Right lobe of liver (tissue), 6 donors: Measurements from ENCODE around the gene PITPNM3. TPM values are rescaled to one million over a fixed set of nuclear protein-coding genes. Genes with fewer than 3 reads are reported as not detected.

Experiments used
- ATAC-seq, 4 donors: fragments of 200-7000 bp; cut with Tn5 transposase; one replicate each; pipeline ENCODE4 v1.9.1; 2020; ENCODE audit warnings: mild to moderate bottlenecking in 4 of 4, moderate library complexity in 4 of 4
- DNase-seq, 3 donors: peaks; one replicate each; pipeline ENCODE4 v3.0.0-alpha.2; 2020
- H3K27ac ChIP-seq, 3 donors: fragments of 200-600 bp; one replicate each; pipeline ENCODE4 v1.8.0; 2022
- H3K27me3 ChIP-seq, 2 donors: fragments of 200-600 bp; one replicate each; pipeline ENCODE4 v1.8.0; 2022
- H3K36me3 ChIP-seq, 4 donors: fragments of 200-600 bp; sonication (generic) in 1 of 4; one replicate each; pipeline versions ENCODE4 v1.5.1 to v1.8.0; 2017 to 2022; ENCODE audit warnings: control low read depth in 1 of 4
- H3K4me1 ChIP-seq, 4 donors: fragments of 200-600 bp; sonication (generic) in 1 of 4; one replicate each; pipeline versions ENCODE4 v1.5.1 to v1.8.0; 2017 to 2022; ENCODE audit warnings: control low read depth in 1 of 4
- H3K4me3 ChIP-seq, 3 donors: fragments of 200-600 bp; one replicate each; pipeline ENCODE4 v1.8.0; 2022
- H3K9me3 ChIP-seq, 4 donors: fragments of 200-600 bp; sonication (generic) in 1 of 4; one replicate each; pipeline versions ENCODE4 v1.5.1 to v1.8.0; 2017 to 2022; ENCODE audit warnings: control low read depth in 1 of 4
- POLR2A ChIP-seq: fragments of 450-650 bp; IDR thresholded peaks from one replicate; pipeline ENCODE4 v1.6.1; 2017; ENCODE audit warnings: antibody characterized with exemption, mild to moderate bottlenecking
- WGBS: methylation state at CpG from one replicate; pipeline ENCODE4 v1.1.6; 2018; ENCODE audit warnings: low coverage, low lambda C conversion rate; ENCODE audit not compliant: insufficient coverage; ENCODE audit errors: missing lambda C conversion rate; 5-methylcytosine and 5-hydroxymethylcytosine counted together
- intact Hi-C, 2 donors: fragments of 100-400 bp; cut with DNase I; formaldehyde crosslinking; loops; one replicate each; pipeline versions ENCODE4 v1.11.2 to v1.14.1; 2022
- total RNA-seq, 6 experiments: library from RNA; depleted of rRNA in 2 of 6; stranded (reverse); fragments of >200 nt in 2 of 6; fragmentation: NEBNext Ultra II Directional in 3 of 6; extraction: Animal tissue kit (Norgen Biotek cat#: 25700) in 3 of 6; gene quantifications; one replicate each; pipeline versions ENCODE4 v1.1.0 to v1.2.4, GENCODE V29; 2016 to 2023
- TF ChIP-seq, protein P1 (sequence below), 4 donors: fragments of 200-600 bp in 3 of 4; fragments of 450-650 bp in 1 of 4; IDR thresholded peaks; one replicate each; pipeline versions ENCODE4 v1.5.1 to v1.8.0; 2016 to 2022; ENCODE audit warnings: antibody characterized with exemption in 4 of 4, mild to moderate bottlenecking in 2 of 4
- donor health status: DM: no; HTN: yes; CAD: no.
- donor health status: DM: no; HTN: no; CAD: no.
- donor health status: DM: no; HTN: no; CAD: no.
- donor health status: DM: no; HTN: yes; CAD: no.
- donor health status: DM: no; HTN: yes; CAD: no.

The PITPNM3 gene
- total RNA-seq, 6 experiments from 2014 or later, result 0.91 to 3.8 (median 1.2) TPM

DNA sequence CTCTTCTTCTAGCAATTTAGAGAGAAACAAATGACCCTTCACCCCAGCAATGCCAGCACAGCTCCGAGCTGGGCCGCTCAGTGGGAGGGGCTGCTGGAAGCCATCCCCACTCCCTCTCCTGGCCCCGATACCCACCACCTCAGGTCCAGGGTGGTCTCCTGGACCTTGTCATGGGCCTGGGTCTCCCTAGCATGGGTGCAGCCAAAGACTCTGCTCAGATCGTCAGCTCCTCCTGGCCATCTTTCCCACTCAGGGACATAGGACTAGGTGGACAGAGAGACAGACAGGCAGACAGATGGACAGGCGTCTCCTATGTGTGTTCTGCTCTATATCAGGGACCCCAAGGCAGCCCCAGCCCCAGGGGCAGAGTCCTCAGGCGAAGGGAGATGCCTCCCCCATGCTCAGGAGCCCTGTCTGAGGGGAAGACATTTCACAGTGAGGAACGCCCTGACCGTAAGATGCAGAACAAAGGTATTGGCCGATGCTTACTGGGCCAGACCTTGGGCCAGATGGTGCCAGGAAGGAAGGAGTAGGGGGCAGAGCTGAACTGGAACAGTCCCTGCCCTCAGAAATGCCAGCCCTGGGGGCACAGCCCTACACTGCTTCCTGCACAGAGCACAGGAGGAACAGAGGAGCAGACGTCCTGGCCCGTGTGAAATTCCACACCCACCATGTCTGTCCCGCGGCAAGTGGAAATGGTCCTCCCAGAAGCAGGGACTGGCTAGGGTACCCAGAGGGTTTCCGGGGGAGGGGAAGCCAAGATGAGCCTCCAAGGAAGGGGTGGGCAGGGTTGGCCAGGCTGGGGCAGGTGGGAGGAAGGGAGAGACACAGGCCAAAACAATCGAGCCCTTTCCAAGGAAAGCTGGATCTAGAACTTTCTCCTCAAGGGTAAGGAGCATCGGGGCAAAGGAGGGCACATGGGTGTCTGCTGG lies 13.0 kb downstream of the PITPNM3 start:
- ATAC-seq, result no peak
- peak in 1 of 3 donors; percentile 27 for DNase-seq
- intact Hi-C loops, result no loop called here
- H3K9me3 ChIP-seq, result no peaks in the 10 kb centered on the region
- no peaks in the 10 kb centered on the region for H3K4me1 ChIP-seq
- 82% methylated on average over 2 of the region's 16 CpGs for WGBS
- no peak overlapping the region for H3K27ac ChIP-seq
- no peak for TF ChIP-seq POLR2A
- TF ChIP-seq, protein P1, sequence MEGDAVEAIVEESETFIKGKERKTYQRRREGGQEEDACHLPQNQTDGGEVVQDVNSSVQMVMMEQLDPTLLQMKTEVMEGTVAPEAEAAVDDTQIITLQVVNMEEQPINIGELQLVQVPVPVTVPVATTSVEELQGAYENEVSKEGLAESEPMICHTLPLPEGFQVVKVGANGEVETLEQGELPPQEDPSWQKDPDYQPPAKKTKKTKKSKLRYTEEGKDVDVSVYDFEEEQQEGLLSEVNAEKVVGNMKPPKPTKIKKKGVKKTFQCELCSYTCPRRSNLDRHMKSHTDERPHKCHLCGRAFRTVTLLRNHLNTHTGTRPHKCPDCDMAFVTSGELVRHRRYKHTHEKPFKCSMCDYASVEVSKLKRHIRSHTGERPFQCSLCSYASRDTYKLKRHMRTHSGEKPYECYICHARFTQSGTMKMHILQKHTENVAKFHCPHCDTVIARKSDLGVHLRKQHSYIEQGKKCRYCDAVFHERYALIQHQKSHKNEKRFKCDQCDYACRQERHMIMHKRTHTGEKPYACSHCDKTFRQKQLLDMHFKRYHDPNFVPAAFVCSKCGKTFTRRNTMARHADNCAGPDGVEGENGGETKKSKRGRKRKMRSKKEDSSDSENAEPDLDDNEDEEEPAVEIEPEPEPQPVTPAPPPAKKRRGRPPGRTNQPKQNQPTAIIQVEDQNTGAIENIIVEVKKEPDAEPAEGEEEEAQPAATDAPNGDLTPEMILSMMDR (IDR thresholded peaks at IDR 0.05), result no peak
- H3K27me3 ChIP-seq, result no peaks in the 10 kb centered on the region
- no peak overlapping the region for H3K4me3 ChIP-seq
- H3K36me3 ChIP-seq, result no peaks in the 10 kb centered on the region

DNA sequence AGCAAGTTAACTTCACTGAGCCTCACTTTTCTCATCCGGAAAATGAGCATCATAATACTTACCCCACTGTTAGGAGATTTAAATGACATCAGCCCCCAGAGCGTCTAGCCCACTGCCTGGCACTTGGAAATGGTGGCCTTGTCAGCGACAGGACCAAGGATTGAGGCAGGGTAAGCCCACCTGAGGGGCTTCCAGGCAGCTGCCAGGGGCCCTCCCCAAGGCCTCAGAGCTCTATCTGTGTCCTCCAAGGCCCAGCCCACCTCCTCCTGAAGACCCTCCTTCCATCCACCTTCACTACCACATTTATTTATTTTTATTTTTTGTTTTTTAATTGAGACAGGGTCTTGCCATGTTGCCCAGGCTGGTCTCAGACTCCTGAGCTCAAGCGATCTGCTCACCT lies 13.8 kb downstream of the PITPNM3 start:
- DNase-seq (peak in 1 of 3 donors; percentile 10), ATAC-seq (no peak)
- intact Hi-C loops, result no loop called here
- no peaks in the 10 kb centered on the region for H3K9me3 ChIP-seq
- H3K4me1 ChIP-seq, result no peaks in the 10 kb centered on the region
- no peak overlapping the region for H3K4me3 ChIP-seq
- no peaks in the 10 kb centered on the region for H3K36me3 ChIP-seq
- no peak overlapping the region for H3K27ac ChIP-seq
- no peaks in the 10 kb centered on the region for H3K27me3 ChIP-seq
- TF ChIP-seq POLR2A, result no peak
- TF ChIP-seq, protein P1 (IDR thresholded peaks at IDR 0.05), result no peak
- 84% methylated on average over 3 of the region's 4 CpGs for WGBS

DNA sequence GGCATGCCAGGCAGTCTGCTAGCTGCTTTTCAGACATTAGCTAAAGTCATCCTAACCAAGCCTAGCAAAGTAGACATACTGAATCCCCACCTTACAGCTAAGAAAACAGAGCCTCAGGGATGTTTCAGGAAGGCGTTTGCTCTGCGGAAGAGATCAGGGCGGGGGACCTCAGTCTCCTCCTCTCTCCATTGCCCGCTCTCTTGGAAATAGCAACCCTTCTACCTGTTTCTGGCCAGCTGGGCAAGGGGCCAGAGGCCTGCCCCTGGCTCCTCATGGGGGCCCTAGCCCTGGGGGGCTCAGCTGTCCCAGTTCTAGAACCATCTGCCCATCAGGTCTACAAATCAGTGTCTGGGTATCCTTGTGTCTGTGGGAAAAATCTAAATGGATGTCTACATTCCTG lies 14.5 kb downstream of the PITPNM3 start:
- intact Hi-C loops, result no loop called here
- no peak overlapping the region for H3K4me3 ChIP-seq
- no peaks in the 10 kb centered on the region for H3K9me3 ChIP-seq
- no peaks in the 10 kb centered on the region for H3K36me3 ChIP-seq
- H3K27me3 ChIP-seq, result no peaks in the 10 kb centered on the region
- ATAC-seq (no peak), DNase-seq (peak in 1 of 3 donors; percentile 17)
- no peaks in the 10 kb centered on the region for H3K4me1 ChIP-seq
- TF ChIP-seq POLR2A, result no peak
- TF ChIP-seq, protein P1 (IDR thresholded peaks at IDR 0.05), result no peak
- no CpG with 5 or more reads among the region's 4 CpGs for WGBS
- H3K27ac ChIP-seq, result no peak overlapping the region

DNA sequence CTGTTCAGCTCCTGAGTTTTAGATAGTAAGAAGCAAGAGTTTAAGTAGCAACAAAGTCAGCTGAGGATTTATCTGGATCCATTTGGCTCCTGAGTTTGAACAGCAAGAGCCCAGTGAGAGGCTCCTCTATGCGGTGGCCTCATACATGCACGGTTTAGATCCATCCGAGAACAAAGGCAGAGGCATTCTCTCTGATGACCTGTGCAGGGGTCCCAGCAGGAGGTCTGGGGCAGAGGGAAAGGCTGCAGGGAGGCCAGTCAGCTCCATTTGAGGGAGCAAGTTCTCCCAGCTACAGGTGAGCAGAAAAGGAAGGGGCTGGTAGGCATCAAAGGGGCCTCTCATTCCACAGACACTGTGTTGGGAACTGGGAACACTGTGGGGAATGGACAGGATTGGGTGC lies 16.5 kb downstream of the PITPNM3 start:
- TF ChIP-seq POLR2A, result no peak
- TF ChIP-seq, protein P1 (IDR thresholded peaks at IDR 0.05), result no peak
- DNase-seq (peak in 1 of 3 donors; percentile 7), ATAC-seq (no peak)
- intact Hi-C loops, result no loop called here
- no peaks in the 10 kb centered on the region for H3K9me3 ChIP-seq
- H3K27me3 ChIP-seq, result no peaks in the 10 kb centered on the region
- no peak overlapping the region for H3K4me3 ChIP-seq
- H3K4me1 ChIP-seq, result no peaks in the 10 kb centered on the region
- WGBS, result 42% methylated on average over 2 of the region's 3 CpGs
- H3K36me3 ChIP-seq, result no peaks in the 10 kb centered on the region
- no peak overlapping the region for H3K27ac ChIP-seq
